Left renal pelvis (tissue), 4 donors: ENCODE measurements around the gene CAMK1D. TPM values are rescaled to one million over a fixed set of nuclear protein-coding genes. Genes with fewer than 3 reads are reported as not detected.

Source experiments
- DNase-seq, 4 donors: peaks; one replicate each; pipeline ENCODE4 v3.0.0-alpha.2; 2013; ENCODE audit warnings: low read depth in 4 of 4, low spot score in 3 of 4
- polyA plus RNA-seq, 4 donors: library from polyadenylated mRNA; unstranded; fragments of 120-200 nt; gene quantifications; one replicate each; pipeline ENCODE4 v1.2.1, GENCODE V29; 2013; ENCODE audit not compliant: insufficient read length in 4 of 4

The CAMK1D gene
- polyA plus RNA-seq, 4 donors = 11.1 to 20.6 (median 11.2) TPM

DNA sequence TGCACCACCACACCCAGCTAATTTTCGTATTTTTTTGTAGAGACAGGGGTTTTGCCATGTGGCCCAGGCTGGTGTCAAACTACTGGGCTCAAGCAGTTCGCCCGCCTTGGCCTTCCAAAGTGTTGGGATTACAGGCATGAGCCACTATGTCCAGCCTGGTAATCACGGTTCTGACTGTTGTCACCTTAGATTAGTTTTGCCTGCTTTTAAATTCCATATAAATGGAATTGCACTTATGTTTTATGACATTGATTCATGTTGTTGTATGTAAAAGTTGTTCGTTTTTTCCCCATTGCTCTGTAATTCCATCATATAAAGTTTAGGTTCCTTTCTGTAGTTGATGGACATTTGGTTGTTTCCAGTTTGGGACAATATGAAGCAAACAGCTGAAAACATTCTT is 106.0 kb downstream of the CAMK1D start:
- DNase-seq = no peak

DNA sequence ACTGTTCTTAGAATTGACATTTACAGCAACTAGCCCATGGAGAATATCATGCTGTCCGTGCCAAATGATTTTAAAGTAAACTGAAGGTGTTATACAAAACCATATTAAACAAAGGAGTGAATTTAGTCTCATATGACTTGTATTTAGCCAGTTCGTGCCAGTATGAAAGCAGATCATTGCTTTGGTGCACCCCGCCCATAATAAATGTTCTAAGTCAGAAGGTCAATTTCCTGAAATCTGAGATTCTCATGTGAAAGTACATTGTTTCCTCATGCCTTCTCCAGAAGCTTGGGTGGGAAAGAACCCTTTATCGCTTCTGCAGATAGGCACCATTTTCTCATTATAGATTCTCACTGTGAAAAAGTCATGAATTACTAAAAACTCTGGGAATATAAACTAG is 106.4 kb downstream of the CAMK1D start:
- no peak for DNase-seq

DNA sequence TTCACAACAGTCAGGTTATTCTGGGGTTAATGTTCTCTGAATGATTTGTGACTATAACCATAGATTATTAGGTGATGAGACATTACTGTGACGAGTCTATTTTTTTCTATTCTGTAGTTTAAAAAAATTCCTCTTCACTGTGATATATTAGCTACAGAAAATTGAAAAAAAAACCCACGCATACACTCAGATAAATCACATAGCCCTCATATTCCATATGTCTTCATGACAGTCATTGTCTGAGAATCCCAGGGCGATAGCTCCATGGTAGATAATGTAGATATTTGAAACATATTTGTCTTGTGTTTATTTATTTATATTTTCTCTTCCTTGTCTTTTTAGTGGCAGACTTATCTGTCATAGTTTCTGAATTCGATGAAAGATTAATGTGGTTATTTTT is 110.0 kb downstream of the CAMK1D start:
- no peak for DNase-seq

- no peak for DNase-seq
Observed at GRCh38 chr10:12459762-12460161, 110.4 kb downstream of the CAMK1D start.

GRCh38 chr10:12463459-12463838 is 114.1 kb downstream of the CAMK1D start:
- no peak for DNase-seq

DNA sequence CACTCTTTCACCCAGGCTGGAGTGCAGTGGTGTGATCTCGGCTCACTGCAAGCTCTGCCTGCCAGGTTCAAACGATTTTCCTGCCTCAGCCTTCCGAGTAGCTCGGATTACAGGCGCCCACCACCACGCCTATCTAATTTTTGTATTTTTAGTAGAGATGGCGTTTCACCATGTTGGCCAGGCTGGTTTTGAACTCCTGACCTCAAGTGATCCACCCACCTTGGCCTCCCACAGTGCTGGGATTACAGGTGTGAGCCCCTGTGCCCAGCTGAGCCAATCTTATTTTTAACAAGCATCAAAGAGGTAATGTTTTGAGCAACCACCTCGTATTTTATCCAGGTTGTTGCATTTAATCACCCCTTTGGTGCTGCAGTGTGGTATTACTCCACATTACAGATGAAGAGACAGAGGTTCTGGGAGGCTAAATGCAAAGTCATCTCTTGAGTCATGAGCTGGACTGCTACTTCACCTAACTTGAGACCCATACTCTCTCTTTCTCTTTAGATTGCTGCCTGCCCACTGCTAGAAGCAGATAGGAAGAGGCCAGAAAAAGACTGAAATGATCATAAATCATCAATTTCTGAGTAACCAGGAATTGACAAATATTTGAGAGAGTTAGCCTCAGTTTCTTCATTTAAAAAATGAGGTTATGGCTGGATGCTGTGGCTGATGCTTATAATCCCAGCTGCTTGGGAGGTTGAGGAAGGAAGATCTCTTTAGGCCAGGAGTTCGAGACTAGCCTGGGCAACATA is 116.2 kb downstream of the CAMK1D start:
- DNase-seq = no peak

DNA sequence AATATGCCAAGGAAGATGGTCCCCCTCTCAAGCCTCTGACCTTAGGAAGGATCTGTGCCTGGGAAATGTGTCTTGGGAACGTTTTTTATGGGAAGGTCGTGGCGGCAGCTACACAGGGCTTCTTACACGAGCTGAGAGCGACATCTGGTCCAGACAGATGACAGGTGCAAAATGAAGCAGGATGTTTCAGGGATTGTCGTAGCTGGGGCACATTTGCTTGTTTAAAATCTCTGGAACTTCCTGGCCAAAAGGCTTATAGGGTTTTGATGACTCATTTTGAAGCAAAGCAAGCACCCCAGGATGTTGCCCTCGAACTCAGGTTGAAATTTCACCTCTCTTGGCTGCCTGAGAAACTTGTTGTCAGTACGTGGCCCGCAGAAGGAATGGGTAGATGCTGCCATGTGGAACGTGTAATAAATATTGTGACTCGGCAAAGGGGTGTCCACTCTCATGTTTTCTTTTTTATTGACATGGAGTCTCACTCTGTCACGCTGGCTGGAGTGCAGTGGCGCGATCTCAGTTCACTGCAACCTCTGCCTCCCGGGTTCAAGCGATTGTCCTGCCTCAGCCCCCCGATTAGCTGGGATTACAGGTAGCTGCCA is 117.5 kb downstream of the CAMK1D start:
- no peak for DNase-seq

DNA sequence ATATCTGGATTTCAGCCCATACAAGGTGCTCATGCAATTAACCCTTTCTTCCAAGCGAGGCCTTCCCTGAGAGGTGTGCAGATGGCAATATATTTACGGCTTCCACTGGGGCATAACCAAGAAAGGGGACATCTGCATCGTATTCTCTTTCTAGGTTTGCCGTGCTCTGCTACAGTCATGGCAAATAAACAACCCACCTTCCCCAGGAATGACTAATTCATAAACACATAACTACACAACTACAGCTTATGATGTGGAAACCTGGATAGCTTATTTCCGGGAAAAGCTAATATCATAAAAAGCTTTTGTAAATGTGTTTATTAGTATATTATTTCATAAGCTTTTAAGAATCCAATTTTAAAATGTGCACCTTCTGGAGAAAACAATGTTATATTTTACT is 120.0 kb downstream of the CAMK1D start:
- no peak for DNase-seq

- DNase-seq = no peak
Observed at GRCh38 chr10:12470719-12471118, 121.4 kb downstream of the CAMK1D start.

DNA sequence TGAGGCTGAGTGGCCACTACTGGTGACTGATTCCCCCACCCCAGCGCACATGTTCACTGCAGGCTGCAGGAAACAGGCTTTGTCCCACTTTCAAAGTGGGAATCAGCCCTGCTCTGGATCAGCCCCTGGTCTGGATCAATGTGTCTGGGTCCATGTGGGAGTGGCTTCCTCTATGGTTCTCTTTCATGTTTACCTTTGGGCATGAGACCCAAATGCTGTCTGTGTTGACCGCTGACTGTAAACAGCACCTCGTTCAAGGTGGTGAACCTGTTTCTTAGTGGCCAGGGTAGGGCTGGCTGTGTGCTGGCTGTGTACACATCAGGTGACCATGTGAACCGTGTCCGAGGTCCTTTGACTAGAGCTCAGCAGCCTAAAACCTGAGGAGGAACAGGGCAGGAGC is 121.8 kb downstream of the CAMK1D start:
- no peak for DNase-seq

DNA sequence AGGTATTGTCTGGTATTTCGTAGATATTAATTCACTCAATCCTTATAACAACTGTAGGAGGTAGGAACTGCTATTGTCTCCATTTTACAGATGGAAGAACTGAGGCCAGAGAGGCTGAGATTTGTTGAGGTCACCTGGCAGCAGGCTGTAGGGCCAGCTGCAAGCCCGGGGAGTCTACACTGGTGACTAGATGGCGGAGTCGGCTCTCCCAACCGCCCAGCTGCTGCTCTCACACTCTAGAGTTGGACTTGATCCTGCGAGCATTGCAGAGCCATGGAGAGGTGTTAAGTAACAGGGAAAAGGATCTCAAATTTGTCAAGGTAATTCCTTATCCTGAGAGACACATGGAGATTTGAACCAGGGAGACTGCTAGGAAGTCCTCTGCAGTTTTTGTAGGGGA is 124.1 kb downstream of the CAMK1D start:
- no peak for DNase-seq

DNA sequence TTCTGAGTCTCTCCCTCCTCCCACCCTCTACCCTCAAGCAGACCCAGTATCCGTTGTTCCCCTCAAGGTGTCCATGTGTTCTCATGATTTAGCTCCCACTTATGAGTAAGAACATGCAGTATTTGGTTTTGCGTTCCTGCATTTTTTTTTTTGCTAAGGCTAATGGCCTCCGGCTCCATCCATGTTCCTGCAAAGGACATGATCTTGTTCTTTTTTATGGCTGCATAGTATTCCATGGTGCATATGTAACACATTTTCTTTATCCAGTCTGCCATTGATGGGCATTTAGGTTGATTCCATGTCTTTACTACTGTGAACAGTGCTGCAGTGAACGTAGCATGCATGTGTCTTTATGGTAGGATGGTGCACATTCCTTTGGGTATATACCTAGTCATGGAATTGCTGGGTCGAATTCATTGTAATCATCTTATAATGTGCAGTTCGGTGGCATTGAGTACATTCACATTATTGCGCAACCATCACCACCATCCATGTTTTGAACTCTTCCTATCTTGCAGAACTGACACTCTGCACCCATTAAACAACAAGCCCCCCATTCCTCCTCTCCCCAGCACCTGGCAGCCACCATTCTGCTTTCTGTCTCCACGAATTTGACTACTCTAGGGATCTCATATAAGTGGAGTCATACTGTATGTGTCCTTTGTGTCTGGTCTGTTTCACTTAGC is 125.5 kb downstream of the CAMK1D start:
- no peak for DNase-seq

- DNase-seq = no peak
Observed at GRCh38 chr10:12476656-12477055, 127.3 kb downstream of the CAMK1D start.

DNA sequence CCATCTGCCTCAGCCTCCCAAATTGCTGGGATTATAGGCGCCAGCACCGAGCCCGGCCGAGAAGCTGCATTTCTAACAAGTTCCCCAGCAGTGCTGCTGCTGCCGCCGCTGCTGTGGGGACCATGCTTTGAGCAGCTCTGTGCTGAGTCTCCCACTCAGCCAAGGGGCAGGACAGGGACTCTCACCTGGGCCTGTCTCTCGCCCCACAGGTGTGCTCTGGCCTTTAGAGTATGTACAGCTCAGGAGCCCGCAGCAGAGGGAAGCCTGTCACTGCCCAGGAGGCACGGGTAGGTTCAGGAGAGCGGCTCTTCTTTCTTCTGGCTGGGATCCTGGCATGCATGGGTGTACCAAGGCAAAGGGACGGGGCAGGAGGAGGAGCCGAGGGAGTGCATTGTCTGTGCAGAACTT is 130.1 kb downstream of the CAMK1D start:
- DNase-seq = no peak

DNA sequence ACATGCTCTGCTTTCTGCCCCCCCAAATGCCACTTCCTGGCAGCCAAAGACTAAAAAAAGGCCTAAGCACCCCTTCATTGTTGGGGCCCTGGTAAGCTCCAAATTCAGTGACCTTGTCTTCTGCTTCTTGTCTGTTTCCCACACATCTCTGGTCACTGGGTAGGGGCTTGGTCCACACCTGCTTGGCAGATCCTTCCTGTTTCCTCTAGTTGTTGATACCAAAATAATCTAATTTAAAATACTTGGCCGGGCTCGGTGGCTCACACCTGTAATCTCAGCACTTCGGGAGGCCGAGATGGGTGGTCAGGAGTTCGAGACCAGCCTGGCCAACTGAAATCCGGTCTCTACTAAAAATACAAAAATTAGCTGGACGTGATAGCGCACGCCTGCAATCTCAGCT is 130.6 kb downstream of the CAMK1D start:
- DNase-seq = no peak

DNA sequence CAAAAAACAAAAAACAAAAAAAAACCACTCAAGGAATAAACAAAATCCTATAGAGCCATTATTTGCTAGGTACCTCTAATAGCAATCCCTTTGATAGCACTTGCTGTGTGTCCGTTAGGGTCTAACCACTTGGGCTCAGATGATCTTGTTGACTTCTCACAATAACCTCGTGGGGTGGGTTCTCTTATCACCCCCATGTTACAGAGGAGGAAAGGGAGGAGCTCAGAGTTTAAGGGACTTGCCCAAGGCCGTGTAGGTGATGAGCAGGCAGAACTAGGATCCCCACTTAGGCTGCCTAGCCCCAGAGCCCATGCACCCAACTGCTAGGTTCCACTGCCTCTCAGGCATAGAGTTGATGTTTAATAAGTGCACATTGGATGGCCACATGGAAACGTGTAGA is 131.1 kb downstream of the CAMK1D start:
- no peak for DNase-seq

DNA sequence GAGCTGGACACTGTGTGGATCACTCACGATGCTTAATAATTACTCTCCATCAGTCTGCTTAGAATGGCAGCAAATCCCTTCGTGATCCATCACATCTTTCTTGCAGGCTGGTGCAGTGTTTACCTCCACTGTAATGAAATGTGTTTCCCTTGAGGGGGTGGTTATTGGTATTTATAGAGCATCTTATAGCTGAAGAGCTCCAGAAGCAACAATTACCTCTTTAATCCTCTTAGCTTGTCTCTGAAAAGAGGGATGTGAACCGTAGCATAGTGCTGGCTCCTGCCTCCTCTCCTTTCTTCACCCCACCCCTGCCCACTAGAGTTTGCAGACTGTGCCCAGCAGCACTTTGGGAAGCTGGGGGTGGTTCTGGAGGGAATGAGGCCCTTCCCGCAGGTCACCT is 132.6 kb downstream of the CAMK1D start:
- no peak for DNase-seq

DNA sequence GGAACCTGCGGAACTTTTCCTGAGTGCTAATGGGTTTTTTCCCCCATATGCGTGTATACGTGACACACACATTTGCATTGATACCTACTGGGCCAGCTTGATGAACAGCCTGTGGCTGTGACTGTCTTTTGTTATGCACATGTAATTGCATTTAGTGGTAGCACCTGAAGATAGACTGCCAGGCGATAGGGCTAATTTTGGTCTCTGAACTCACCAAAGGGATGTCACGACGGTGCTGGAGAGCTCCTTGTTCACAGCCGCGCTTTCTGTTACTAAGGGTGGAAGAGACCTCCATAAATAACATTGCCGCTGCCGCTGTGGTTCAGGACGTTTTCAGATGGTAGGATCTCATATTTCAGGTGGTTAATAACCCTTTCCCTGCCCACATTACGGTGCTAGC is 133.2 kb downstream of the CAMK1D start:
- DNase-seq = no peak

- no peak for DNase-seq
Observed at GRCh38 chr10:12484002-12484918, 134.9 kb downstream of the CAMK1D start.

GRCh38 chr10:12484941-12485805 is 135.8 kb downstream of the CAMK1D start:
- no peak for DNase-seq
